Measurements from ENCODE around the gene ADARB2. TPM values are rescaled to one million over a fixed set of nuclear protein-coding genes. Genes with fewer than 3 reads are reported as not detected.

Gene ADARB2
- total RNA-seq, 6 experiments from 2014 or later: not detected

GRCh38 chr10:1180836-1181235, 556.5 kb downstream of the ADARB2 start:
- H3K9me3 Mint-ChIP-seq: peaks cover 7% of the 10 kb centered on the region; the same call in 1 of the 2 replicates
- H3K36me3 Mint-ChIP-seq (ENCODE audit: low read depth): no peaks in the 10 kb centered on the region
- TF ChIP-seq, protein P1, sequence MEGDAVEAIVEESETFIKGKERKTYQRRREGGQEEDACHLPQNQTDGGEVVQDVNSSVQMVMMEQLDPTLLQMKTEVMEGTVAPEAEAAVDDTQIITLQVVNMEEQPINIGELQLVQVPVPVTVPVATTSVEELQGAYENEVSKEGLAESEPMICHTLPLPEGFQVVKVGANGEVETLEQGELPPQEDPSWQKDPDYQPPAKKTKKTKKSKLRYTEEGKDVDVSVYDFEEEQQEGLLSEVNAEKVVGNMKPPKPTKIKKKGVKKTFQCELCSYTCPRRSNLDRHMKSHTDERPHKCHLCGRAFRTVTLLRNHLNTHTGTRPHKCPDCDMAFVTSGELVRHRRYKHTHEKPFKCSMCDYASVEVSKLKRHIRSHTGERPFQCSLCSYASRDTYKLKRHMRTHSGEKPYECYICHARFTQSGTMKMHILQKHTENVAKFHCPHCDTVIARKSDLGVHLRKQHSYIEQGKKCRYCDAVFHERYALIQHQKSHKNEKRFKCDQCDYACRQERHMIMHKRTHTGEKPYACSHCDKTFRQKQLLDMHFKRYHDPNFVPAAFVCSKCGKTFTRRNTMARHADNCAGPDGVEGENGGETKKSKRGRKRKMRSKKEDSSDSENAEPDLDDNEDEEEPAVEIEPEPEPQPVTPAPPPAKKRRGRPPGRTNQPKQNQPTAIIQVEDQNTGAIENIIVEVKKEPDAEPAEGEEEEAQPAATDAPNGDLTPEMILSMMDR (IDR thresholded peaks at IDR 0.05): no peak
- H3K4me1 Mint-ChIP-seq (ENCODE audit: low read depth): no peaks in the 10 kb centered on the region
- peaks cover 19% of the 10 kb centered on the region for H3K27me3 Mint-ChIP-seq (ENCODE audit: insufficient read depth)
- DNase-seq: no peak
- no peak overlapping the region for H3K27ac Mint-ChIP-seq
- no peak overlapping the region for H3K4me3 Mint-ChIP-seq

- TF ChIP-seq, protein P1 (IDR thresholded peaks at IDR 0.05): no peak
- peaks cover 7% of the 10 kb centered on the region; the same call in 1 of the 2 replicates for H3K9me3 Mint-ChIP-seq
- H3K36me3 Mint-ChIP-seq (ENCODE audit: low read depth): no peaks in the 10 kb centered on the region
- H3K4me1 Mint-ChIP-seq (ENCODE audit: low read depth): no peaks in the 10 kb centered on the region
- no peak for DNase-seq
- no peak overlapping the region for H3K4me3 Mint-ChIP-seq
- peaks cover 19% of the 10 kb centered on the region for H3K27me3 Mint-ChIP-seq (ENCODE audit: insufficient read depth)
- no peak overlapping the region for H3K27ac Mint-ChIP-seq
Measured at GRCh38 chr10:1180071-1180730, 557.1 kb downstream of the ADARB2 start.

DNA sequence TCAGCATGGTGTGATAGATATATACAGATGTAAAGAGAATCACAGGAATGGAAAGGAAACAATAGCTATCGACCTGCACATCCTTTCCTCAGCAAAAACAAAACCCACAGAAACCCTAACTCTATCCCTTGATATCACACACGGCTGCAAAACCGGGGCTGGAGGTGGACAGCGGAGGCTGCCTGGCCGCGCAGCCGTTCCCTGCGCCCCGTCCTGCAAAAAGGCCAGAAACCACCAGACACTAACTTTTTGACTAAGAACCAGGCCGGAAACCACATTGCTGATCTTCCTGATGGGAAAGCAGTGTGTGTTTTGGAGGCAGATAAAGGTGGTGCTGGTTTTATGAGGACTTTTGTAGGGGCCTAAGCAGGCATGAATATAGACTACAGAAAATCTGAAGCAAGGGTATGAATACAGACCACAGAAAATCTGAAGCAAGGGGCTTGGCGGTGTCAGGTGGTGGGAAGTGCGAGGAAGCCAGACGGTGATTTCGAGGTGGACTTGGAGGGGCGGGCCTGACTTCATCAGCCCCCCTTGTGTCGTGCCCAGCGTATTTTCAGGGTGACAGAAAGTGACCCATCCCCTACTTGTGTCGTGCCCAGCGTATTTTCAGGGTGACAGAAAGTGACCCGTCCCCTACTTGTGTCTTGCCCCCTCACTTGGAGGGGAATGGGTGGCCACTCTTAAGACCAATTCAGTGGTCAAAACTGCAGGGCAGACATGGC, 557.8 kb downstream of the ADARB2 start:
- no peak for DNase-seq
- Mint-ChIP-seq H3K27ac (no peak overlapping the region), H3K4me1 (ENCODE audit: low read depth) (no peaks in the 10 kb centered on the region), H3K27me3 (ENCODE audit: insufficient read depth) (peaks cover 19% of the 10 kb centered on the region), H3K36me3 (ENCODE audit: low read depth) (no peaks in the 10 kb centered on the region), H3K9me3 (peaks cover 7% of the 10 kb centered on the region; the same call in 1 of the 2 replicates), H3K4me3 (no peak overlapping the region)
- TF ChIP-seq, protein P1 (IDR thresholded peaks at IDR 0.05): no peak

DNA sequence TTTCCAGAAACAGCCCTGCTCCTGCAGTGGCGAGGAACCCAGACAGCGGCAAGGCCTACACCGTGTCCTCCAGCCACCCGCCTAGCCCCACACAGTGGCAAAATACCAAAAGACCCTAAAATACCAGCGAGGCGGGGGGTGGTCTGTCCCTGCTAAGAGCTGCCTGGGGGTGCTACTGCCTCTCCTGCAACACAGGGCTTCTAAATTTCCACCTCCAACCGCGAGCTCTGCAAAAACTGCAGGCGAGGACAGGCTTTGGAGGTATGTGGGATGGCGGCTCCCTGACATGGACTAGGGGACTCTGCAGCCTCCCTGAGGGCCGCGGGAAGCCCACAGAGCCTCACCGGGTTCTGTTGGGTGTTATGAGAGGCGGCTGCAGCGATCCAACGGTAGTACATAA, 558.8 kb downstream of the ADARB2 start:
- Mint-ChIP-seq H3K4me1 (ENCODE audit: low read depth) (no peaks in the 10 kb centered on the region), H3K4me3 (no peak overlapping the region), H3K27ac (no peak overlapping the region), H3K9me3 (peaks cover 7% of the 10 kb centered on the region; the same call in 1 of the 2 replicates), H3K27me3 (ENCODE audit: insufficient read depth) (peaks cover 15% of the 10 kb centered on the region), H3K36me3 (ENCODE audit: low read depth) (no peaks in the 10 kb centered on the region)
- DNase-seq: no peak
- TF ChIP-seq, protein P1 (IDR thresholded peaks at IDR 0.05): no peak

GRCh38 chr10:1177936-1178335, 559.4 kb downstream of the ADARB2 start:
- Mint-ChIP-seq H3K36me3 (ENCODE audit: low read depth) (no peaks in the 10 kb centered on the region), H3K9me3 (peaks cover 7% of the 10 kb centered on the region; the same call in 1 of the 2 replicates), H3K4me1 (ENCODE audit: low read depth) (no peaks in the 10 kb centered on the region), H3K27ac (no peak overlapping the region), H3K4me3 (no peak overlapping the region), H3K27me3 (ENCODE audit: insufficient read depth) (peaks cover 12% of the 10 kb centered on the region)
- DNase-seq: no peak
- TF ChIP-seq, protein P1 (IDR thresholded peaks at IDR 0.05): no peak

All from HFFc6 (cell line).